K562 (cell line): ENCODE measurements around the gene SEC23A.

ENCODE experiments used
- ARNT ChIP-seq, 2 experiments: fragments of 450-650 bp; IDR thresholded peaks; 2 replicates each; pipeline ENCODE4 v1.6.1; 2016; ENCODE audit warnings: mild to moderate bottlenecking in 1 of 2
- SP1 ChIP-seq: sonication (generic); formaldehyde crosslinking; IDR thresholded peaks from 2 replicates; pipeline ENCODE4 v1.8.1; 2022; ENCODE audit warnings: mild to moderate bottlenecking, missing genetic modification reagents
- SP2 ChIP-seq: IDR thresholded peaks from 2 replicates; pipeline ENCODE4 v1.6.1; 2011; ENCODE audit warnings: mild to moderate bottlenecking, low read depth, low read length, moderate library complexity; ENCODE audit not compliant: poor library complexity, severe bottlenecking; ENCODE audit errors: extremely low read depth
- ZNF512 ChIP-seq: IDR thresholded peaks from 2 replicates; pipeline ENCODE4 v1.6.1; 2016; ENCODE audit warnings: missing genetic modification characterization, missing compliant biosample characterization

GRCh38 chr14:39080886-39081285 lies 22.1 kb downstream of the SEC23A start:
- no peak for TF ChIP-seq SP1 (CRISPR knock-in tag)
- no peak for TF ChIP-seq ARNT (IDR thresholded peaks at IDR 0.05)
- no peak for TF ChIP-seq ZNF512 (tag)
- no peak for TF ChIP-seq SP2
